Thoracic aorta (tissue), 2 donors: ENCODE data around the gene MS4A15. TPM values are rescaled to one million over a fixed set of nuclear protein-coding genes. Genes with fewer than 3 reads are reported as not detected.
A peak's percentile ranks its signal among the peaks of the same experiment; 100 is the strongest.

ENCODE experiments used
- ATAC-seq: fragments of 150-250 bp; one replicate; pipeline ENCODE4 v1.8.0; 2017; ENCODE audit warnings: low read depth; ENCODE audit not compliant: insufficient number of reproducible peaks, low FRiP score
- DNase-seq: peaks from one replicate; pipeline ENCODE4 v3.0.0-alpha.2; 2020; ENCODE audit warnings: low spot score
- H3K27ac ChIP-seq, 2 donors: fragments of 200-600 bp; sonication (generic); 1 replicate in 1 of 2; 2 replicates in 1 of 2; pipeline ENCODE4 v1.5.1; 2016; ENCODE audit warnings: mild to moderate bottlenecking in 2 of 2, moderate library complexity in 2 of 2
- H3K27me3 ChIP-seq: fragments of 200-600 bp; sonication (generic); replicated peaks from 2 replicates; pipeline ENCODE4 v1.6.0; 2016; ENCODE audit warnings: mild to moderate bottlenecking; ENCODE audit not compliant: insufficient read depth
- H3K36me3 ChIP-seq: fragments of 200-600 bp; sonication (generic); one replicate; pipeline ENCODE4 v1.5.1; 2016
- H3K4me1 ChIP-seq, 2 donors: fragments of 200-600 bp; sonication (generic); 1 replicate in 1 of 2; 2 replicates in 1 of 2; pipeline versions ENCODE4 v1.5.1 to v1.6.0; 2016; ENCODE audit warnings: low read depth in 2 of 2, mild to moderate bottlenecking in 1 of 2; ENCODE audit not compliant: control insufficient read depth in 1 of 2
- H3K4me3 ChIP-seq: fragments of 200-600 bp; sonication (generic); 2 replicates; pipeline ENCODE4 v1.5.1; 2016; ENCODE audit warnings: mild to moderate bottlenecking
- H3K9me3 ChIP-seq: fragments of 200-600 bp; sonication (generic); 2 replicates; pipeline ENCODE4 v1.5.1; 2016
- CTCF ChIP-seq: fragments of 200-600 bp; sonication (generic); IDR thresholded peaks from one replicate; pipeline ENCODE4 v1.5.1; 2019; ENCODE audit warnings: antibody characterized with exemption
- total RNA-seq, 2 donors: library from RNA; depleted of rRNA; stranded (reverse); fragments of >200 nt; gene quantifications; one replicate each; pipeline versions ENCODE4 v1.1.0 to v1.2.3, GENCODE V29; 2016

The MS4A15 gene
- total RNA-seq, 2 donors from 2014 or later: not detected

DNA sequence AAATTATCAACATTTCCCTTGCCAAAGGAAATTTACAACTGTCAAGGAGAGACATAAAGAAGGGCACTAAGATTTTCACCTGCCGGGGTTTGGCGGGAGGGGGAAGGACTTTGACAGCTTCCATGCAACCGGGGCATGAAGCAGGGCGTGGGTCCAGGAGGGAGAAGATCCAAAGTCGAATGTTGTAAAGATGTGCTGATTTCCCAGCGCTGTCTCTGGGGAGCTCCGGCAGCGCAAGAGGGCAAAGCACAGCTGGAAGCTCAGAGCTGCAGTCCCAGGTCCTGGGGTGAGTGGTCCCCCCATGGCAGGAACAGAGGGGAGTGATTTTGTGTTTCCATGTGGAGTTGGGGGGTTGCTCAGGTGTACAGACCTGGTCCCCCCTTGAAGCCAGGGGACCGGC, 28.5 kb downstream of the MS4A15 start, which contains the start of gene MS4A10:
MS4A10 (plus strand) TSS at position 198 of the 400 bp plus-strand sequence. CDS start 5,003 bp downstream, outside the sequence.
- no peak for ATAC-seq
- DNase-seq: no peak
- Histone ChIP-seq H3K27me3 (no peaks in the 10 kb centered on the region), H3K9me3 (no peaks in the 10 kb centered on the region), H3K4me1 (peaks cover 2 to 13% of the 10 kb centered on the region in 2 donors), H3K4me3 (no peak within 1 kb of the TSS), H3K36me3 (no peaks in the 10 kb centered on the region), H3K27ac (no peak within 1 kb of the TSS)
- TF ChIP-seq CTCF: no peak

- Histone ChIP-seq H3K4me1 (peaks cover 2 to 13% of the 10 kb centered on the region in 2 donors), H3K27ac (no peak overlapping the region), H3K4me3 (no peak overlapping the region), H3K27me3 (no peaks in the 10 kb centered on the region), H3K9me3 (no peaks in the 10 kb centered on the region), H3K36me3 (no peaks in the 10 kb centered on the region)
- no peak for DNase-seq
- no peak for TF ChIP-seq CTCF
- no peak for ATAC-seq
Observed at GRCh38 chr11:60785806-60786361, 29.2 kb downstream of the MS4A15 start.

- Histone ChIP-seq H3K4me3 (no peak overlapping the region), H3K27ac (no peak overlapping the region), H3K9me3 (no peaks in the 10 kb centered on the region), H3K36me3 (no peaks in the 10 kb centered on the region), H3K4me1 (peaks cover 2 to 13% of the 10 kb centered on the region in 2 donors), H3K27me3 (no peaks in the 10 kb centered on the region)
- peak; percentile 42 for DNase-seq
- ATAC-seq: no peak
- no peak for TF ChIP-seq CTCF
Observed at GRCh38 chr11:60786811-60787567, 30.3 kb downstream of the MS4A15 start.

DNA sequence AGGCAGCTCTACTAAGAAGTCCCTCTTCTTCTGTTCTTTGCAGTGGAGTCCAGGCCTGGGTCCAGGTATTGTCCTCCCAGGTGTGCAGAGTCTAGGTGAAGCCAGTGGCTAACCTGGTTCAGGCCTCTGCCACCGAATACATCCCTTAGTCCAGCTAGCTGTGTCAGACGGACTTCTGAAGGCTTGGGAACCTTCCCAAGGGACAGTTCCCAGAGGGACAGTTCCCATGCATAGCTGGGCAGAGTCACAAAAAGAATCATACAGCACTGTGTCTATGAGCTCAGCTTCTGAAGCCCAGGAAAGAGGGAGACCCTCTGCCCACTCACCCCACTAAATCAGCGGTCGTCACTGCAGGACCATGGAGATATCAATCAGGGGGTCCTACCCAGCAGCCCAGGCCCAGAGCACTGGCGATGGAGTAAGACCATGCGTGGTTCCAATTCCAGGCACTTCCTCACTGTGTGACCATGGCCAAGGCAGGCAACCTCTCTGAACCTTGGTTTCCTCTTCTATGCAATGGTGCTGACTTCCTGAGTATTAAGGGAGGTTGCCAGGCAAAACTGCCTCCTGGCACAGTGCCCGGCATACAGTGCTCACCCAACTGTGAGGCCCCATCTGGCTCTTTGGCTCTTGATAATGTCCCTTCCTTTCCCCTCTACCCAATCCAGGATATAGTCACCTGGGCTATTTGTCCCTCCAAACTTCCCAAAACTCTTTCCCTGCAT, 31.9 kb downstream of the MS4A15 start:
- Histone ChIP-seq H3K4me3 (no peak overlapping the region), H3K27me3 (no peaks in the 10 kb centered on the region), H3K27ac (no peak overlapping the region), H3K4me1 (peaks cover 2 to 13% of the 10 kb centered on the region in 2 donors), H3K9me3 (no peaks in the 10 kb centered on the region), H3K36me3 (no peaks in the 10 kb centered on the region)
- ATAC-seq (no peak), DNase-seq (no peak)
- no peak for TF ChIP-seq CTCF

DNA sequence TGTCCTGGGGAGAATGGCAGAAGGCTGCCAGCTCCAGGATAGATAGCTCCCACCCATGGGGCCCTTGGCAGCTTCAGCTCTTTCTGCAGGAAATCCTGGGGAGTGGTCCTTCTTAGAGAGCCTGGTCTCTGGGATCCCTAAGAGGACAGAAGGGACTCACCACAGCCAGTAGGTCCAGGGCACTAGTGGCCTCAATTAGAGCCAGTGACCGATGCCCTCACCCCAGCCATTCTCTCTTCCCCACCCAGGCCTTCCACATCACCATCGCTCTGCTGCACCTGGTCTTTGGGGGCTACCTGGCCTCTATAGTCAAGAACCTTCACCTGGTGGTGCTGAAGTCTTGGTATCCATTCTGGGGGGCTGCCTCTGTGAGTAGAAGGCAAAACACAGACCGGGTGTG, 34.1 kb downstream of the MS4A15 start:
- H3K4me3 ChIP-seq: no peak overlapping the region
- H3K27ac ChIP-seq: no peak overlapping the region
- DNase-seq: no peak
- ATAC-seq: no peak
- H3K9me3 ChIP-seq: no peaks in the 10 kb centered on the region
- TF ChIP-seq CTCF: no peak
- H3K27me3 ChIP-seq: no peaks in the 10 kb centered on the region
- H3K36me3 ChIP-seq: no peaks in the 10 kb centered on the region
- H3K4me1 ChIP-seq: peaks cover 2 to 13% of the 10 kb centered on the region in 2 donors
